ENCODE measurements around the gene LHFPL3.

- TF ChIP-seq, protein P1, sequence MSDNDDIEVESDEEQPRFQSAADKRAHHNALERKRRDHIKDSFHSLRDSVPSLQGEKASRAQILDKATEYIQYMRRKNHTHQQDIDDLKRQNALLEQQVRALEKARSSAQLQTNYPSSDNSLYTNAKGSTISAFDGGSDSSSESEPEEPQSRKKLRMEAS (CRISPR knock-in tag; IDR thresholded peaks at IDR 0.05) = no peak
- no peak for TF ChIP-seq LARP7 (IDR thresholded peaks at IDR 0.05)
- no peak for TF ChIP-seq TSC22D4 (tag; IDR thresholded peaks at IDR 0.05)
Measured at GRCh38 chr7:104909096-104909495, 580.7 kb downstream of the LHFPL3 start.

Data from K562 (cell line).